Smooth muscle cell (in vitro differentiated cells): ENCODE measurements around the gene NAT10. TPM values are rescaled to one million over a fixed set of nuclear protein-coding genes. Genes with fewer than 3 reads are reported as not detected.
A peak's percentile ranks its signal among the peaks of the same experiment; 100 is the strongest.

Experiments used
- DNase-seq: peaks from one replicate; lab custom pipeline; 2025; ENCODE audit not compliant: unreplicated experiment; lab: John Stamatoyannopoulos, UW
- H2AFZ ChIP-seq: fragments of 200-600 bp; sonication (generic); 2 replicates; pipeline ENCODE4 v1.6.0; 2016; ENCODE audit warnings: antibody characterized with exemption, low read depth, mild to moderate bottlenecking
- H3F3A ChIP-seq: fragments of 200-600 bp; sonication (generic); 2 replicates; pipeline ENCODE4 v1.6.0; 2017; ENCODE audit warnings: antibody characterized with exemption, low read depth
- H3K27ac ChIP-seq: fragments of 200-600 bp; sonication (generic); 2 replicates; pipeline ENCODE4 v1.5.1; 2016; ENCODE audit warnings: low read depth, mild to moderate bottlenecking
- H3K27me3 ChIP-seq: fragments of 200-600 bp; sonication (generic); 2 replicates; pipeline ENCODE4 v1.6.1; 2016; ENCODE audit warnings: low read depth, mild to moderate bottlenecking
- H3K36me3 ChIP-seq: fragments of 200-600 bp; sonication (generic); 2 replicates; pipeline ENCODE4 v1.5.1; 2016; ENCODE audit warnings: low read depth
- H3K4me1 ChIP-seq: fragments of 200-600 bp; sonication (generic); 2 replicates; pipeline ENCODE4 v1.5.1; 2016; ENCODE audit warnings: low read depth
- H3K4me2 ChIP-seq: fragments of 200-600 bp; sonication (generic); 2 replicates; pipeline ENCODE4 v1.6.0; 2016; ENCODE audit warnings: mild to moderate bottlenecking
- H3K4me3 ChIP-seq: fragments of 200-600 bp; sonication (generic); 2 replicates; pipeline ENCODE4 v1.5.1; 2016; ENCODE audit warnings: mild to moderate bottlenecking
- H3K79me2 ChIP-seq: fragments of 200-600 bp; sonication (generic); 2 replicates; pipeline ENCODE4 v1.6.0; 2016; ENCODE audit warnings: low read depth, mild to moderate bottlenecking
- H3K9ac ChIP-seq: fragments of 200-600 bp; sonication (generic); 2 replicates; pipeline ENCODE4 v1.6.0; 2016; ENCODE audit warnings: low read depth
- H3K9me3 ChIP-seq: fragments of 200-600 bp; sonication (generic); replicated peaks from 2 replicates; pipeline ENCODE4 v1.5.1; 2016; ENCODE audit warnings: low read depth
- H4K20me1 ChIP-seq: fragments of 200-600 bp; sonication (generic); 2 replicates; pipeline ENCODE4 v1.6.0; 2016; ENCODE audit warnings: low read depth
- WGBS: methylation state at CpG from one replicate; pipeline ENCODE4 v1.1.7; 2016; ENCODE audit warnings: low lambda C conversion rate; 5-methylcytosine and 5-hydroxymethylcytosine counted together
- polyA plus RNA-seq: library from polyadenylated mRNA; unstranded; fragments of >200 nt; fragmentation: Nextera tagmentation; extraction: Ambion mirVana; gene quantifications from 2 replicates; pipeline ENCODE4 v1.2.1, GENCODE V29; 2016
- total RNA-seq: library from RNA; depleted of rRNA; stranded (reverse); fragments of >200 nt; gene quantifications from 2 replicates; pipeline ENCODE4 v1.2.3, GENCODE V29; 2014
- TF ChIP-seq, protein P1 (sequence below): fragments of 200-600 bp; sonication (generic); IDR thresholded peaks from 2 replicates; pipeline ENCODE4 v1.5.1; 2017; ENCODE audit warnings: borderline replicate concordance, mild to moderate bottlenecking, antibody characterized with exemption; ENCODE audit not compliant: insufficient read depth, poor library complexity, severe bottlenecking

NAT10 gene
- total and polyA plus RNA-seq, 2 experiments from 2014 or later: 16.4 to 20.9 TPM

DNA sequence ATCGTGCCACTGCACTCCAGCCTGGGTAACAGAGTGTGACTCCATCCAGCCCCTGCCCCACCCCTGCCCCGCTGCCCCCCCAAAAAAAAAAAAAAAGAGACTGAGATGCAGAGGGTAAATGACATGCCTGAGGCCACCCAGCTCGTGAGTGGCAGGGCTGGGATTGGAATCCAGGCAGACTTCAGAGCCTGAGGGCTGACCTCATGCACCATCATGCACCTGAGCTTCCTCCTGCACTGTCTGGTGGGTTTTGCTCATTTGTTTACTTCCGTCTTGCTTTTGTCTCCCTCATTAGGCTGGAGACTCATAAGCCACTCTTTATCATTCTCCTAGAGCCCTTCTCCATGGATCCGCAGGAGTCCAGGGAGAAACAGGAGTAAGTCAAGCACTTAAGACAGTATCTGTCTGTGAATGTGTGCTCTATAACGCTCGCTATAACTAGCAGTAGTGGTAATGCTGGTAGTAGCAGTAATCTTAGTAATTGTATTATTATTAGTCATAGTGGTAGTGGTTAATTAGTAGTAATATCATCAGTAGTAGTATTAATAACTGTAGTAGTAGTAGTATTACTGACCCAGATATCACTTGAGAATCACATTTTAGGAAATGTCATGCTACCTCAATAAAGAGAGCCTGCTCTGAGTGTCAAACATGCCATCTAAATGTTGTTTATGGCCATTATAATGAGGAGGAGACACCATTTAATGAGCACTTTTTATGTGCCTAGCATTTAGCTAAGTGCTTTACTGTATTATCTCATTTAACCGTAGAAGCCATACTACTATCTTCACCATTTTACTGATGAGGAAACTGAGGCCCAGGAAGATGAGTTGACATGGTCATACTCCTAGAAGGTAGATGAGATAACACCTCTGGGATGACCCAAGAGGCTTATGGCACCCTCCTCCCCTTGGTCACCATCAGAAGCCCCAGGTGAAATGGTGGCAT, 85.0 kb downstream of the NAT10 start:
- 85% methylated on average over 8 of the region's 8 CpGs for WGBS
- peaks cover 25% of the 10 kb centered on the region for H4K20me1 ChIP-seq
- no peaks in the 10 kb centered on the region for H3F3A ChIP-seq
- DNase-seq: no peak
- H3K36me3 ChIP-seq: no peaks in the 10 kb centered on the region
- H3K9me3 ChIP-seq: no peaks in the 10 kb centered on the region
- no peak overlapping the region for H3K9ac ChIP-seq
- H2AFZ ChIP-seq: no peak overlapping the region
- no peak overlapping the region for H3K4me3 ChIP-seq
- H3K4me1 ChIP-seq: peaks cover 21% of the 10 kb centered on the region
- TF ChIP-seq, protein P1, sequence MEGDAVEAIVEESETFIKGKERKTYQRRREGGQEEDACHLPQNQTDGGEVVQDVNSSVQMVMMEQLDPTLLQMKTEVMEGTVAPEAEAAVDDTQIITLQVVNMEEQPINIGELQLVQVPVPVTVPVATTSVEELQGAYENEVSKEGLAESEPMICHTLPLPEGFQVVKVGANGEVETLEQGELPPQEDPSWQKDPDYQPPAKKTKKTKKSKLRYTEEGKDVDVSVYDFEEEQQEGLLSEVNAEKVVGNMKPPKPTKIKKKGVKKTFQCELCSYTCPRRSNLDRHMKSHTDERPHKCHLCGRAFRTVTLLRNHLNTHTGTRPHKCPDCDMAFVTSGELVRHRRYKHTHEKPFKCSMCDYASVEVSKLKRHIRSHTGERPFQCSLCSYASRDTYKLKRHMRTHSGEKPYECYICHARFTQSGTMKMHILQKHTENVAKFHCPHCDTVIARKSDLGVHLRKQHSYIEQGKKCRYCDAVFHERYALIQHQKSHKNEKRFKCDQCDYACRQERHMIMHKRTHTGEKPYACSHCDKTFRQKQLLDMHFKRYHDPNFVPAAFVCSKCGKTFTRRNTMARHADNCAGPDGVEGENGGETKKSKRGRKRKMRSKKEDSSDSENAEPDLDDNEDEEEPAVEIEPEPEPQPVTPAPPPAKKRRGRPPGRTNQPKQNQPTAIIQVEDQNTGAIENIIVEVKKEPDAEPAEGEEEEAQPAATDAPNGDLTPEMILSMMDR: no peak
- H3K4me2 ChIP-seq: no peak overlapping the region
- H3K27me3 ChIP-seq: no peaks in the 10 kb centered on the region
- H3K27ac ChIP-seq: no peak overlapping the region
- no peaks in the 10 kb centered on the region for H3K79me2 ChIP-seq

DNA sequence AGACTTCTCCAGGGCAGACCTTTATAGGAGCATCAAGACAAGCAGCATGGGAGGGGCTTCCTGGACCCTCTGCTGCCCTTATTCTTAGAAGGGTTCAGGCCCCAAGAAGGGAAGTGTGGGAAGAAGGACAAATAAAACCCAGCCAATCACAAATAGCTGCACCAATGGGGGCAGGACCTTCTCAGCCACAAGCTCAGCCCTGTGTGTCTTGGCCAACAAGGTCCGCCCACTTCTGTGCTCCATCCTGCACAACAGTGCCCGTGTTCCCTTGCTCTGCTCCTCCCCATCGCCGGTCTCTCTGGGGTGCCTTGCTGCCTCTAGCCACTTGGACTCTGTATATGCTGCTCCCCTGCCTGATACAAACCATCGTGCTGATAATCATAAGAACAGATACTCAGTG, 86.1 kb downstream of the NAT10 start:
- Histone ChIP-seq H3K36me3 (no peaks in the 10 kb centered on the region), H3F3A (no peaks in the 10 kb centered on the region), H3K4me1 (peaks cover 13% of the 10 kb centered on the region), H3K27me3 (no peaks in the 10 kb centered on the region), H3K27ac (no peak overlapping the region), H3K79me2 (no peaks in the 10 kb centered on the region), H3K4me2 (no peak overlapping the region), H3K4me3 (no peak overlapping the region), H4K20me1 (peaks cover 25% of the 10 kb centered on the region), H2AFZ (no peak overlapping the region), H3K9ac (no peak overlapping the region), H3K9me3 (no peaks in the 10 kb centered on the region)
- DNase-seq: no peak
- WGBS: 95% methylated on average over 5 of the region's 5 CpGs
- TF ChIP-seq, protein P1: no peak

DNA sequence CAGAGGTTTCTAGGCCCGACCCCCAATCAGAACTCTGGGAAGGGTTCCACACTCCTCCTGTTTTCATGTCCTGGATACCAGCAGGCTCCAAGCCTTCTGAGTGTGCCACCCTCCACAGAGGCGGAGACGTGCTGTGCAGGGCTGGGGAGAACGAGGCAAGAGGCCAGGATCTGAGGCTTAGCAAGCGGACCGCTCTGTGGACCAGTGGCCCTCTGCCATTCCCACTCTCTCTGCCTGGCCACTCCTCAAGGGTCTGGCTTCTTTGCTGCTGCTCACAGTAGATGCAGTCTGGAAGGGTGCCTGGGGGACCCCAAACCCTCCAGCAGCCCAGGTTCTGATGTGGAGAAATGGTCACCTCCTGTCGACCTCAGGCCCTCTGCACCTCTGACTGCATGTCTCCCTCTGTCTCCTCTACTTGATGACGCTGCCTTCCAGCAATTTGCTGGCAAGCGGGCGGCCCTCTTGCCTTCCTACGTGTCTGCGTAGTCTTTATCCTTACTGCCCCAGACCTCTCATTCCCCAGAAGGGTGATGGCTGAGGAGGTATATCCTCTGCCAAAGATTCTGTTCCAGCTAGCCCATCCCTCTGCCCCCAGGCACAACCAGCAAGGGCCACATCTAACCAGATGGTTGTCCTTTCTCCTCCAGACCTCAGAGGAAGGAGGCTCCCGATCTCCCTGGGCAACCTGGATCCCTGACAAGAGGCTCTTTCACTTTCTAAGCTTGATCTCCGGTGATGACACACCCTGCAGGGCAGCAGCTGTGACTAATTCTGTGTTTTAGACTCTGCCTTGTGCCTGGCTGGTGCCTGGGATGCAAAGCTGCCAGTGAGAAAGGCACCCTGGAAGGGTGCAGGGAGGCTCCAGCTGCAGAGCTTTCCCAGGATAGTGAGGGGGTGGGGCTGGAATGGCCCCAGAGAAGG, 87.3 kb downstream of the NAT10 start:
- peak overlapping the region; percentile 55 for H3K27ac ChIP-seq
- DNase-seq: no peak
- H4K20me1 ChIP-seq: peaks cover 25% of the 10 kb centered on the region
- no peak overlapping the region for H3K9ac ChIP-seq
- peaks cover 7% of the 10 kb centered on the region for H3K4me1 ChIP-seq
- 65% methylated on average over 14 of the region's 14 CpGs for WGBS
- H3K4me2 ChIP-seq: peak overlapping the region; percentile 23
- no peaks in the 10 kb centered on the region for H3F3A ChIP-seq
- H2AFZ ChIP-seq: no peak overlapping the region
- H3K79me2 ChIP-seq: no peaks in the 10 kb centered on the region
- TF ChIP-seq, protein P1: no peak
- H3K27me3 ChIP-seq: no peaks in the 10 kb centered on the region
- H3K36me3 ChIP-seq: no peaks in the 10 kb centered on the region
- no peaks in the 10 kb centered on the region for H3K9me3 ChIP-seq
- no peak overlapping the region for H3K4me3 ChIP-seq
